NCI-H82 treated with DMSO at 0.1 percent for 48 hours (cell line): ENCODE measurements around the gene ATR.
A peak's percentile ranks its signal among the peaks of the same experiment; 100 is the strongest.

Source experiments
- DNase-seq: peaks from one replicate; lab custom pipeline; 2025; ENCODE audit not compliant: unreplicated experiment; lab: John Stamatoyannopoulos, UW

Gene ATR

DNA sequence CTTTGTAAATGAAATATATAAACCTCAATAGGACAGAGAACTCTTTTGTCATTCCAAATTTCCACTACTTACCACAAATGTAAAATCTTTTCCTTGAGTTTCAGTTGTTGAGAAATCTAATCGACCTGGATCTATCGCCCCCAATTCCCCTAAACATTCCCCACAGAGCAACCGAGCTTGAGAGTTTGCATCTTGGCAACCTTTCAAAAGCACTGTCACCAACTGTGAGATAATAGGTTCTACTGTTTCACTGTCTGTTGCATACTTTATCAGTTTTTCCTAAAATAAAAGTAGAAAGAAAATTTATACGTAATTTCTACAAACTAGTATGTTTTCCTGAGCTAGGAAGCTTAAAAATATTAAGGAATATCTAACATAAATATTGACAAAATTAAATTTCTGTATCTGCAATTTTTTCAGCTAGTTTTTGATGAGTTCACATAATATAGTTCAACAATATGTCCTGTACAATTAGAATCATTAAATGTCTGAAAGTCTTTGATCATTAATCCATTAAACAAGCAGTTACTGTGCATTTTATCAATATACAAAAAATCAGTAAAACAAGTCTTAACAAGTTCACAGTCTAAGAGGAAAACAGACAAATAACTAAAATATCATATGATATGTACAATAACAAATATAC is 54.5 kb downstream of the ATR start:
- DNase-seq, result no peak

DNA sequence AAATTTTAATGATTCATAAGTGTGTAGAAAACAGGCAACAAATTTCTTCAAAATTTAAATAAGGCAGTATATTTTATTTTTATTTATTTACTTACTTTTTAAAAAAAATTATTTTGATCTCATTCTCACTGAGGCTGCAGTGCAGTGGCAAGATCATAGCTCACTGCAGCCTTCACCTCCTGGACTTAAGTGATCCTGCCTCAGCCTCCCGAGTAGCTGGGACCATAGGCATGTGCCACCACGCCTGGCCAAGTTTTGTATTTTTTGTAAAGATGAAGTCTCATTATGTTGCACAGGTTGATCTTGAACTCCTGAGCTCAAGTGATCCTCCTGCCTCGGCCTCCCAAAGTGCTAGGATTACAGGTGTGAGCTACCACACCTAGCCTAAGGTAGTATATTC is 69.5 kb downstream of the ATR start:
- no peak for DNase-seq

DNA sequence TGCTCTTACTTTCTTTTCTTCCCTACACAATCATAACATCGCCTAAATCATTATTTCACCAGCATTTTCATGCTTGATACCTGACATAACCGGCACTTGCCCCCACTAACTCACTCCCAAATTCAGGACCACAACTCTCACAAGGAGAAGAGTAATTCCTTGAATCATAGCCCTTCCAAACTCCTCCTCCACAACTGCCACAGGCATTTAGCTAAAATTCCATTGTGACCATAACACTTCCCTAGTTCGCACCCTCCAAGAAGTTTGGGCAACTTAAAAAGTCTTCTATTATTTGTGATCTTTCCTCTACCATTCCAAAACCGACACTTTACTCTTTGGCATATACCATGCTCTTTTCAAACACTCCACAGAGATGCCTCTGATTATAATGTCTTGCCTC is 71.3 kb downstream of the ATR start:
- no peak for DNase-seq

DNA sequence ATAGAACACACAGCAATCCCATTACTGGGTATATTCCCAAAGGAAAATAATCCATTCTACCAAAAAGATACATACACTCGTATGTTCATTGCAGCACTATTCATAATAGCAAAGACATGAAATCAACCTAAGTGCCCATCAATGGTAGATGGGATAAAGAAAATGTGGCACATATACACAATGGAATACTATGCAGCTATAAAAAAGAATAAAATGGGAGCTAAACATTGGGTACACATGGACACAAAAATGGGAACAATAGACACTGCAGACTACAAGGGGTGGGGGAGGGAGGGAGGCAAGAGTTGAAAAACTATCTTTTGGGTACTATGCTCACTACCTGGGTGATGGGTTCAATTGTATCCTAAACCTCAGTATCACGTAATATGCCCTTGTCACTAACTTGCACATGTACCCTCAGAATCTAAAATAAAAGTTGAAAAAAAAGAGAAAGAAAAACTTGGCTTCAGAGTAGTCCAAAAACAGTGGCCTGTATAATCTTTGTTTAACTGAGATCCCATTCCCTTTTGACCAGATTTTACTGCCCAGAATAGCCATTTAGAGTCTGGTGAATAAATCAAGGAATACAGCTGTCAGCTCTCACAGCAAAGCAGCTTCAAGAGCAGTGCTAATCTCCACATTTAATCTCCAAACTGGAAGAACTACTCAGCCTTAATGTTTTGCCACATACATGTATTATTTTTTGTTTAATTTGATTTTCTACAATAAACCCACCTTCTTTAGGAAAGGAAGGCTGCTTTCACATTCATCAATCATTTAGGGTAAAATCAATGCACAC is 76.1 kb downstream of the ATR start:
- DNase-seq, result peak; percentile 44

DNA sequence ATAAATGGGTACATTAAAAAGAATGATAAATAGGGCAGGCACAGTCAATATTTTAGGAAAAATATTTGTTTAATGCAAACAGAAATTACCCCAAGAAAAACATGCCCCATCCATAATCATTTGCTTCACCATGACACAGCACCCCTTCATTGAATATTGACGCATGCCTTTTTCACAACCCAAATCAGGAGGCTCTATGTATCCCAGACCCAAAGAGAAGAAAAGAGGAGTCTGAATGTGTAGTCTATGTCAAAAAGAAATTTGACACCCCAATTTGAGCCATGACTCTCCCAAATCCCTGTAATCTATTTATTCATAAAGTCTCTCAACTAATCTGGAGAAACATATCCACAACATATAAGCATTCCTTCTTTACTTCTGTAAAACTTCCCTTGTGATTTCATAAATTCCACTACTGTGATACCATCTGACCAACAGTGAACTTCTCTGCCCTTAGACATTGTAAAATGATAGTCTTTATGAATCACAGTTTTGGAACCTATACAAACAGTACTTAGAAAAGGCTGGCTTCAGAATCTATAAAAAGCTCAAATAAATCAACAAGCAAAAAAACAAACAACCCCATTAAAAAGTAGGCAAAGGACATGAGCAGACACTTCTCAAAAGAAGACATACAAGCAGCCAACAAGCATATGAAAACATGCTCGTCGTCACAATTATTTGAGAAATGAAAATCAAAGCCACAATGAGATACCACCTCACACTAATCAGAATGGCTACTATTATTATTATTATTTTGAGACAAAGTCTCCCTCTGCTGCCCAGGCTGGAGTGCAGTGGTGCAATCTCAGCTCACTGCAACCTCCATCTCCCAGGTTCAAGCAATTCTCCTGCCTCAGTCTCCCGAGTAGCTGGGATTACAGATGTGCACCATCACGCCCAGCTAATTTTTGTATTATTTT is 77.3 kb downstream of the ATR start:
- DNase-seq, result no peak

DNA sequence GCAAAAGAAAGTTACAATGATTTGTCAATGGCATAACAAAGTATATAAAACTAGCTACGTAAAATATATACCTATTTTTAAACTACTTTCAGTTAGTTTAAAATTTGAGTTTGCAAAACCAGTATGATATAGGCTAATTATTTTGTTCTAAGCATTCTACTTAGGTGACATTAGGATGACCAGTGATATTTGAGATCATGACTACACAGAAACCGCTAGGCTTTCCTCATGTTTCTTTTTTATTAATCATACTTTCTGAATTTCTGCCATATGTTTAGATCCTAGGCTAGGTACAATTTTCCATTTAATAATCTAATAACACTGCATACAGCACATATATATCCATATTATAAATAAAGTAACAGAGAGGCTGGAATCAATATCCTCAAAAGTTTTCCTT is 78.3 kb downstream of the ATR start:
- no peak for DNase-seq

DNA sequence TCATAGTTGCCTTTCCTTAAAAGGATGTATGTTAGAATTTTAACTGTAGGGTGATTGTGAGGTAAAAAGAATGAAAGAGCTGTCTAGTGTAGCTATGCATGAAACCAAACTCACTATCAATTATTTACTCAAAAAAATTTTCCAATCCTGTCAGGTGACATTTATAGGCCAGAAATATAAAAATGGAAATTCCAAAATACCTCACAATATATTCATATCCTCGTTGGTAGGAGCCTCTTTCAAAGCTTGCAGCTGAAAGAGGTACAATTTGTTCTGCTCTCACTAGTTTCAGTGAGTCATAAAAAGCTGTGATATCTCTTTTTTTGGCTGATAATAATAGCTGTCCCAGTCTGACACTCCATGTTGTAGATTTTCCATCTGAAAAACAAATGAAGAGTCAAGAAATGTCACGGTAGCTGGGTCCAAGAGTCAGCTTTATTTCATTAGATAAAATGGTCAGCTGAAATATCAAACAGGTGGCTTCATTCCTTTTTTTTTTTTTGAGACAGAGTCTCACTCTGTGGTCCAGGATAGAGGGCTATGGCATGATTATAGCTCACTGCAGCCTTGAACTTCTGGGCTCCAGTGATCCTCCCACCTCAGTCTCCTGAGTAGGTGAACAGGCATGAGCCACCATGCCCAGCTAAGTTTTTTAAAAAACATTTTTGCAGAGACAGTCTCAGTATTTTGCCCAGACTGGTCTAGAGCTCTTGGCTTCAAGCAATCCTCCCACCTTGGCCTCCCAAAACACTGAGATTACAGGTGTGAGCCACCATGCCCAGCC is 79.9 kb downstream of the ATR start:
- no peak for DNase-seq

DNA sequence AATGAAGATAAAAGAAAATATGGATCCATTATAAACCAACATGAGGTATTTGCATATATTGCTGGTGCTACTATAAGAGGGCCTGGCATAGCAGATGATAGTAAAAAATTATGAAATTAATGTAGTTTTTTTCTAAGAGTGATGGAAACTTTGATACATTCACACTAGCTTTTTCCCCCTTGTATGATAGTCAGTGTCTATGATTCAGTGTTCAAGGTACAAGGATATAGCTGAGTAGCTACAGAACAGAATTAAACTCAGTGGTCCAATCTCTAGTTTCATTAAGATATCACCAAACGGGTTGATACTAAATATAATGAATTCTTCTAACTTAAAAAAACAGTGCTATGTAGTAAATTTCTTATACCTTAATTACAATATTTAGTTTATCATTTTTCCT is 80.8 kb downstream of the ATR start:
- DNase-seq, result no peak

DNA sequence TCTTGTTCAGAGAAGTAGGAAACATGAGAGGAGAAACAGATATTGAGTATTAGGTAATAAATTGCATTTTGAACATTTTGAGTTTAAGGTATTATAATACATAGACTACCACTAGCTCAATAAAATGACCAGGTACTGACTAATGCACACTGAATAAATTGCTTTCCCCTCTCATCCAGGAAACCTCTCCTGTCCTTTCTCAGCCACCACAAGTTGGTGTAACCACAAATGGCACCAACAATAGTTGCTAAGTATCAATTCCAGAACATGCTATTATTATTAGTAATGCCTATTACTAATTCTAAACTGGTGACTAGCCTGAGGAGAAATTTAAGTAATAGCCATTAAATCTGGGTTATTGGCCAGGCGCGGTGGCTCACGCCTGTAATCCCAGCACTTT is 83.4 kb downstream of the ATR start:
- no peak for DNase-seq

DNA sequence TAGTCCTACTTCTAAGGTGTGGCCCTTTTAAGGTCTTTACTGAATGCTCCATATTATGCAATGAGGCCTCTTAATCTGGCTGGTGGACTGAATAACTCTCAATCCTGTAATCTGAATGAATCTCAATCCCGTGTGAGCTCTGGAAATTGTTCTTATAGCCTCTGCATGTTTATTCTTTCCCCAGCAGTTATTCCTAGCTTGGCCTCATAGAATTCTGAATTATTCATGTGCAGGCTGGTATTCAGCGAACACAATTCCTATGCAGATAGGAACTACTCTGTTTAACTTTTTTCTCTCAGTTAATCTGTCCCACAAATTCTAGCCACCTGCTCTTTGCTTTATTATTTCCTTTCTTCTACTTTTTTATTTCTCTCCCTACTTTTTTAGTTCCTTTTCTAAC is 86.3 kb downstream of the ATR start:
- no peak for DNase-seq

DNA sequence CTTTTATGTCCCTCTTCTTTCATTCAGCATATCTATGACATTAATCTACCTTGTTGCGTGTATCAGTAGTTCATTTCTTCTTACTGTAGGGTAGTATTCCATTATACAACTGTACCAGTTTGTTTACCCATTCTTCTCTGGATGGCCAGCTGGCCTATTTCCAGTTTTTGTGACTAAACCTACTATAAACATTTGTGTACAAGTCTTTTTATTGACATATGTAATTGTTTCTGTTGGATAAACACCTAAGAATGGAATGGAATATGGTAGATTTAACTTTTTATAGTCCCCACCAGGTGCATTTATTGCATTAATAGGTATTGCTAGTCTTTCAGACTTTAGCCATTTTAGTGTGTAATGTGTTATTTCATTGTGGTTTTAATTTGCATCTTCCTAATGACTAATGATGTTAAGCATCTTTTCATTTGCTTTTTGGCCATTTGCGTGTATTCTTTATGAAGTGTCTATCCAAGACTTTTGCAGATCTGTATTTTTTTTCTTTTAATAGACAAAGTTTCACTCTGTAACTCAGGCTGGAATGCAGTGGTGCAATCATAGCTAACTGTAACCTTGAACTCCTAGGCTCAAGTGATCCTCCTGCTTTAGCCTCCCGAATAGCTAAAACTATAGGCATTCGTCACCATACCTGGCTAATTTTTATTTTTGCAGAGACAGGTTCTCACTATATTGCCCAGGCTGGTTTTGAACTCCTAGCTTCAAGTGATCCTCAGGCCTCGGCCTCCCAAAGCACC is 88.8 kb downstream of the ATR start:
- DNase-seq, result no peak

DNA sequence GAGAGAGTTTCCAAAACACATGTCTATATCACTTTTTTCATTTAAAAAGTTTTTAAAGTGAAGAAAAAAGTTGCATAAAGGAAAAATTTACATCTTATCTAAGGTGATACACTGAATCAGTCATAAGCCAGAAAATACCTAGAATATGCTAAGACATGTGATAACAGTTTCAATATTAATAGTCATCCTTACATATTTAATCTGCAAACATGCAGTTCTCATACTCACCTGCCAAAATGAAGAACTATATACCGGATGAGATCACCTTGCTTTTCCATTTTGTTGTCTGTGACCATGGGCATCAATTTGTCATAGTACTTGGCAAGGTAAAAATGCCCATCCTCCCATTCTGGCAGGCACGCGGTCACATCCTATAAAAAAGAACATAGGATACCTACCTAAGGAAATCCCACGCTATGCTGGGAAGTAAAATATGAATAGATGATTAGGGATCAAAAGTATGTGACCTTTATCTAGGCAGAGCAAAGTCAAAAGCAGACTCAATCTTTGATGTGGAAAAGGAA is 93.6 kb downstream of the ATR start:
- DNase-seq, result no peak

DNA sequence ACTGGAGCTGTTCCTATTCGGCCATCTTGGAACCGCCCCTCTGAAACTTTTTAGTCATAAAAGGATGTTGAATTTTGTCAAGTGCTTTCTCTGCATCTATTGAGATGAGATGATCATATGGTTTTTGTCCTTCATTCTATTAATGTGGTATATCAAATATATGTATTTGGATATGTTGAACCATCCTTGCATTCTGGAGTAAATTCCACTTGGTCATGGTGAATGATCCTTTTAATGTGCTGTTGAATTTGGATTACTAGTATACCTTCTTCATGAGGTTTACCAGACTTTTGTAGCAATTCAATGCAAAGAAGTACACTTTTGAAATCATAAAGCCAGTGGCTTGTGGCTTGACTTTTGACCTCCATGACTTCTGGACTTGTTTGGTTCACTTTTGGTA is 97.3 kb downstream of the ATR start:
- no peak for DNase-seq

DNA sequence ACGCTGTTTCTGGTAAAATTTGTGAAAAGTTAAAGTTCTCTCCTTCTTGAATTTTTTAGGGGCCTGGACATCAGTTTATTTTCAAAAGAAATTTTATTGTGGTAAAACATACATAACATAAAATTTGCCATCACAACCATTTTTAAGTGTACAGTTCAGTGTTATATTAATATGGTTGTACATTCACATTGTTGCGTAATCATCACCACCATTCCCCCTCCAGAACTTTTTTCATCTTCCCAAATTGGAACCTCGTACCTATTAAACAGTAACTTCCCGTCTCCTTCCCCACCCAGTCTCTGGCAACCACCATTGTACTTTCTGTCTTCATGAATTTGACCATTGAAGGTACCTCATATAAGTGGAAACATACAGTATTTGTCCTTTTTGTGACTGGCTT is 107.7 kb downstream of the ATR start:
- no peak for DNase-seq

DNA sequence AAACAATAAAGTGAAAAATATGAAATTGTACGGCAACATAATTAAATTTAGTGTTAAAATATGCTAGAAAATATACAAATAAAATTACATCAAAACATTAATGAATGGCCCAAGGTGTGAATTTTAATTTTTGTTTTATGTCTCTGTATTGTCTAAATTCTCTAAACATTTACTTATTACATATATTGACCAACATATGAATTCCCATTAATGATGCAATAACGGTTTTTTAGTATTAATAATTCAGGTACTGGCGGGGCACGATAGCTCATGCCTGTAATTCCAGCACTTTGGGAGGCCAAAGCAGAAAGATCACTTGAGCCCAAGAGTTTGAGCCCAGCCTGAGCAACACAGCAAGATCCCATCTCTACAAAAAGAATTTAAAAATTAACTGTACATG is 110.1 kb downstream of the ATR start:
- DNase-seq, result no peak

DNA sequence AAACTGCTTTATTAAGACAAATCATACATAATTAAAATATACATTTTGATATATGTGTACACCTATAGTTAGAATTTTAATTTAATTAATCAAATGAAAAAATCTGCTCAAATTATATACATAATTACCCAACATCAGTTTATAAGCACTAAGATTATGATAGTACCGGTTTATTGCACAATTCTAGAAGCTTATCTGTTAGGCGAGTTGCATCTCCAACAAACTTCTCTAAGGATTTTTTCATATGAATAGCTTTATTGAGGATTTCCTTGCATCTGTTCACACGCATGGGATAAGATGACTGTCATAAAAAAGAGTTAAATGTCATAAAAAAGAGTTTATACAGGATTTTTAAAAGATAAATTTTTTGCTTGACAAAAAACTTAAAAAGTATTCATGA is 110.8 kb downstream of the ATR start:
- no peak for DNase-seq

DNA sequence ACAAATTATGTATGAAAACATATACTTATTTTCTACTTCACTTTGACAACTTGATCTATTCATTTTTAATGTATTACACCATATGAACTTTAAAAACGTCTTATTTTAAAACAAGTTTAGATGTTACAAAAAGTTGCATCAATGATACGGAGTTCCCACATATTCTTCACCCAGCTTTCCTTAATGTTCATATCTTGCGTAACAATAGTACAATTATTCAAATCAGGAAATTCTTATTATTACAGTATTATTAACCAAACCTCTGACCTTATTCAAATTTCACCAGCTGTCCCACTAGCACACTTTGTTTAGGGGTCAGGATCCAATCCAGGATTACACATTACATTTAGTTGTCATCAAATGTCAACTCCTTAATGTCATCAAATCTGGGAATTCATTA is 117.8 kb downstream of the ATR start:
- no peak for DNase-seq

DNA sequence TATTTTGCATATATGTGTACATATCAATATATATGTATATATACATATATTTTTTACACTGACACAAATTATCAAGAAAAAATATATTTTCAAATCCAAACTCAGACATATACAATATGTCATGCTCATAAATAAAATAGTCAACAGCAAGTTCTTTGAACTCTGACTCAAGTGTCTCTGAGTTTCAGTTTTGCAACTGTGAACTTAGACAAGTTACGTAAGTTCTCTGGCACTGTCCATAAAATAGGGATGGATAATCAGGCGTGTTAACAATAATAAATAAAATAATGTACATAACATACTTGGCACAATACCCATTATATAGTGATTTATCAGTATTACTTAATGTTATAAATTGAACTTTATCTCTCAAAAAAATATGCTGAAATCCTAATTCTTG is 118.6 kb downstream of the ATR start:
- DNase-seq, result no peak

DNA sequence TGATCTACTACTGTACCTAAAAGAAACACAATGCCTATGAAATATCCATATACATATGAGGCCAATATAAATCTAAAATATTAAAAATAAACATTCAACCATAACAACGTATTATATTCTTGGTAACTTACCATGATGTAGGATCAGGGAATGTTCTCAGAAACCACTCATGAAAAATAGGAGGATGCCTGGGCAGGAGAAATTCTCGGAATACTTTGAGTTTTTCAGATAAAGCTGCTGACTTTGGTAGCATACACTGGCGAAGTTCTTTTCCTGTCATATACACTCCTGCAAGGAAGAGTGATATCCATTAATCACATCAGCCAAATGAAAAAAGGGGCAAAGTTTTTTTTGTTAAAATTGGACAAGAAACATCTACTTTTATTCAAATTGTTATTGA is 119.4 kb downstream of the ATR start:
- DNase-seq, result no peak

DNA sequence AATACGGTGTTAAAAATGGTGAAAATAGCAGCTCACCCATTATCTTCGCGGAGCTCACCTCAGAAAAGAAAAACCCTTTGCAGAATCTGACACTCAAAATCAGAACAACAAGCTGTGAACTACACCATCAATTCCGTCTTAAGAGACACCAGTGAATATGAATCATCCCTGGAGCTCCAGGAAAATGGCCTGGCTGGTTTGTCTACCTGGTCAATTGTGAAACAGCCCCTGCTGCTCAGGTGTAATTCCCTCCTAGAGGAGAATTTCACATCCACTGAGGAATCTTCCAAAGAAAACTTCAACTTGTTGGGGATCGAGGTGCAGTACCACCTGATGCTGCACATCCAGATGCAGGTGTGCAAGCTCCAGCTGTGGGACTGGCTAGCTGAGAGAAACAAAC is 127.7 kb downstream of the ATR start:
- no peak for DNase-seq
